ENCODE measurements around the gene DPF3. TPM values are rescaled to one million over a fixed set of nuclear protein-coding genes. Genes with fewer than 3 reads are reported as not detected.

Gene DPF3
- total RNA-seq, 1 experiment from 2014 or later = 1.9 TPM

DNA sequence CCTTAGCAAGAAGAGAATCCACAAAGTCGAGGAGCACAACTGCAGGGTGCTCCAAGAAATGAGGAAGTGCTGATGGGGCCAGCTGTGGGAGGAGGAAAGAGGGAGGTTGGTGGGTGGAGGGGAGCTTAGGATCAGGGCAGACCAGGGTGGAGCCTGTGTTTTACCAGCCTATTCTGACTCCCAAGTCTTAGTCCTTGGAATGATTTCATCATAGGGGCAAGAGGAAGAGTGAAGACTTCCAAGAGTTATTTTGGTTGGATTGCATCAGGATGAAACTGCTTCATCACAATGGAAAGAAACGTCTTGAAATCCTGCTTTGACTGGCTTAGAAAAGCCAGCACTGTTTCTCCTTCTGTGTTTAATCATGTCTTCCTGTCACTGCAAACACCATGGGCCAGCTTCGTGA, 194.0 kb downstream of the DPF3 start:
- H3K27me3 Mint-ChIP-seq (ENCODE audit: insufficient read depth, unreplicated experiment) = no peaks in the 10 kb centered on the region
- peak; percentile 76 for DNase-seq (ENCODE audit: unreplicated experiment)
- no peak overlapping the region for H3K27ac Mint-ChIP-seq (ENCODE audit: low read depth, unreplicated experiment)
- no TSS peak for BruUV-seq (replicated peaks)
- intact Hi-C loops (cut with micrococcal nuclease) = no loop called here
- H3K36me3 Mint-ChIP-seq (ENCODE audit: insufficient read depth, unreplicated experiment) = no peaks in the 10 kb centered on the region
- H3K4me3 Mint-ChIP-seq (ENCODE audit: unreplicated experiment) = no peak overlapping the region
- no peak for TF ChIP-seq CTCF (IDR thresholded peaks at IDR 0.05; ENCODE audit: unreplicated experiment)
- ChIA-PET CTCF (no interaction called here), POLR2A (interaction anchor here (0.6 kb wide), 1 partner anchor 27 kb away, joined by 4 read pairs; no protein-coding TSS in a partner anchor)
- peaks cover 13% of the 10 kb centered on the region for H3K4me1 Mint-ChIP-seq (ENCODE audit: insufficient read depth, unreplicated experiment)
- H3K9me3 Mint-ChIP-seq (ENCODE audit: unreplicated experiment) = no peaks in the 10 kb centered on the region

DNA sequence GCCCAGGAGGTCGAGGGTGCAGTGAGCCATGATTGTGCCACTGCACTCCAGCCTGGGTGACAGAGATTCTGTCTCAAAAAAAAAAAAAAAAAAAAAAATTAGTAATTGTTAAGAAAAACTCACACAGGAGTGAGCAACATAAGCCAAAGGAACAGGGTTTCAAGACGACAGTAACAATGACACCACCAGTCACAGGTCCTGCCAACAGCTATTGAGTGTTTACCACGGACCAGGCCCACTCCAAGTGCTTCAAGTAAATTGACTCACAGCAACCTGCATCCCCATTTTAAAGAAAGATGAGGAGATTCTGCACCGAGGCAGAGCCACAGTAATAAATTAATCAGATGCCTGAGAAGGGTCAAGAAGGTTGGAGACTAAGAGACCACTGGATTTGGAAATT, 194.5 kb downstream of the DPF3 start:
- Mint-ChIP-seq H3K36me3 (ENCODE audit: insufficient read depth, unreplicated experiment) (no peaks in the 10 kb centered on the region), H3K27me3 (ENCODE audit: insufficient read depth, unreplicated experiment) (no peaks in the 10 kb centered on the region), H3K9me3 (ENCODE audit: unreplicated experiment) (no peaks in the 10 kb centered on the region), H3K27ac (ENCODE audit: low read depth, unreplicated experiment) (no peak overlapping the region), H3K4me3 (ENCODE audit: unreplicated experiment) (no peak overlapping the region), H3K4me1 (ENCODE audit: insufficient read depth, unreplicated experiment) (peaks cover 13% of the 10 kb centered on the region)
- DNase-seq (ENCODE audit: unreplicated experiment) = no peak
- POLR2A ChIA-PET = interaction anchor here (0.6 kb wide), 1 partner anchor 26 kb away, joined by 4 read pairs; no protein-coding TSS in a partner anchor
- intact Hi-C loops (cut with micrococcal nuclease) = no loop called here
- BruUV-seq (replicated peaks) = no TSS peak
- CTCF ChIA-PET = no interaction called here
- no peak for TF ChIP-seq CTCF (IDR thresholded peaks at IDR 0.05; ENCODE audit: unreplicated experiment)

DNA sequence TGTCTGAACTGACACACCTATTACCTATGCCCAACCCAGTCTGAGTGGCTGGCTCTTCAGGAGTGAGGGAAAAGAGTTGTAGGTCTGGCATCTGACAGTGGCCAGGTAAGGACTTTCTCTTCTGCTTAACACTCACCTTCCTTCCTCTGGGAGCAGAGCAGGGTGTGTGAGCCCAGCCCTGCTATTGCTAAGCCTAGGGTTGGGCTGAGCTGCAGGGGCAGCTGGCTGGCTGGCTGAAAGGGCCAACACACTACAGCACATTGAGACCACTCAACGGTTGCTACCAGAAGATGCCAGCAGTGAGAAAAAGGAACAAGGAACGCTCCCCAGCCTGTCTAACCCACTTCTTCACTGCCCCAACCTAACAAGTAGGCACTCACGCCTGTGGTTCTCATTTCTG, 201.2 kb downstream of the DPF3 start:
- TF ChIP-seq CTCF (IDR thresholded peaks at IDR 0.05; ENCODE audit: unreplicated experiment) = no peak
- Mint-ChIP-seq H3K27me3 (ENCODE audit: insufficient read depth, unreplicated experiment) (no peaks in the 10 kb centered on the region), H3K4me1 (ENCODE audit: insufficient read depth, unreplicated experiment) (no peaks in the 10 kb centered on the region), H3K36me3 (ENCODE audit: insufficient read depth, unreplicated experiment) (no peaks in the 10 kb centered on the region), H3K9me3 (ENCODE audit: unreplicated experiment) (no peaks in the 10 kb centered on the region), H3K27ac (ENCODE audit: low read depth, unreplicated experiment) (no peak overlapping the region), H3K4me3 (ENCODE audit: unreplicated experiment) (no peak overlapping the region)
- ChIA-PET POLR2A (no interaction called here), CTCF (interaction anchor here (0.8 kb wide), 1 partner anchor 238 kb away, joined by 3 read pairs; no protein-coding TSS in a partner anchor)
- no TSS peak for BruUV-seq (replicated peaks)
- intact Hi-C loops (cut with micrococcal nuclease) = no loop called here
- DNase-seq (ENCODE audit: unreplicated experiment) = no peak

DNA sequence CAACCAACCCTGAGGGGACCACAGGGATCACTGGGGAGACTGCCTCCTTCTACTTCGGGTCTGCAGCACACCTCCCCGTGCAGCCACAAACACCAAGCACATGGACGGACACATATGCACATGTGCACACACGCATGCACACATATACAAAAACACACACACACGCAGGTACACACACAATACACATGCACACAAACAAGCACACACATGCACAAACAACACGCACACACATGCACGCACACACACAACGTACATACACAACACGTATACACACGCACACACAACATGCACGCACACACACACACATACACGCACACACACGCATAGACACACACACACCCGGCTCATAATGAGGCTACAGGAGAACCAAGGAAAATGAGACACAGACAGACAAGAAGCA, 203.6 kb downstream of the DPF3 start:
- no peaks in the 10 kb centered on the region for H3K27me3 Mint-ChIP-seq (ENCODE audit: insufficient read depth, unreplicated experiment)
- H3K36me3 Mint-ChIP-seq (ENCODE audit: insufficient read depth, unreplicated experiment) = no peaks in the 10 kb centered on the region
- H3K27ac Mint-ChIP-seq (ENCODE audit: low read depth, unreplicated experiment) = no peak overlapping the region
- DNase-seq (ENCODE audit: unreplicated experiment) = no peak
- ChIA-PET CTCF (interaction anchor here (0.6 kb wide), 2 partner anchors 10 to 15 kb away, joined by 3 to 4 read pairs; no protein-coding TSS in a partner anchor), POLR2A (no interaction called here)
- H3K4me3 Mint-ChIP-seq (ENCODE audit: unreplicated experiment) = no peak overlapping the region
- H3K4me1 Mint-ChIP-seq (ENCODE audit: insufficient read depth, unreplicated experiment) = no peaks in the 10 kb centered on the region
- no peaks in the 10 kb centered on the region for H3K9me3 Mint-ChIP-seq (ENCODE audit: unreplicated experiment)
- intact Hi-C loops (cut with micrococcal nuclease) = no loop called here
- no TSS peak for BruUV-seq (replicated peaks)
- no peak for TF ChIP-seq CTCF (IDR thresholded peaks at IDR 0.05; ENCODE audit: unreplicated experiment)
